ENCODE results near the gene CDH8.

CDH8 gene

DNA sequence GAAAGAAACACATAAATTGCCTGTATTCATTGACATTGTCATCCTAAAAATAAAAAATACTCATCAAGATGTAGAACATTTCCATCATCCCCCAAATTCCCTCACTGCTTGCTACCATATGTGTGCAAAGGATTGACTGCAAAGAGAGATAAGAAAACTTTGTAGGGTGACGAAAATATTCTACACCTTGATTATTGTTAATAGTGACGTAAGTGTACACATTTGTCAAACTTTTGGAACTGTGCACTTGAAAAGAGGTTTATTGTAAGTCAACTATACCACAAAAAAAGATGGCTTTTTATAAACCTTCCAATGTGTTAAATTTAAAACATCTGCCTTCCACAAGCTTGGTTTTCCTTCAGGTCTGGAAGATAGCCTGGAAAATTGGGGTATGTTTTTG is 359.5 kb downstream of the CDH8 start:
- H4K8ac ChIP-seq (ENCODE audit: low read length): no peak overlapping the region
- H3K4me1 ChIP-seq (ENCODE audit: control insufficient read depth, insufficient read depth, low read depth, low read length): no peaks in the 10 kb centered on the region
- no peak overlapping the region for H3K4me2 ChIP-seq (ENCODE audit: low read length, poor library complexity, severe bottlenecking)
- peaks cover 4% of the 10 kb centered on the region for H3K9me3 ChIP-seq (ENCODE audit: control insufficient read depth, low read length)
- no peak overlapping the region for H2BK5ac ChIP-seq (ENCODE audit: low read depth, low read length, poor library complexity, severe bottlenecking)
- no peak overlapping the region for H3K18ac ChIP-seq (ENCODE audit: low read depth in 1 of 2, low read length in 2 of 2)
- H2BK120ac ChIP-seq (ENCODE audit: low read depth, low read length): no peak overlapping the region
- no peak overlapping the region for H3K27ac ChIP-seq (ENCODE audit: low read length, poor library complexity, severe bottlenecking)
- no peak overlapping the region for H3K4me3 ChIP-seq (ENCODE audit: insufficient read depth in 1 of 2, low read depth in 1 of 2, low read length in 2 of 2)
- no peak overlapping the region for H3K9ac ChIP-seq (ENCODE audit: low read length)
- no peak overlapping the region for H2AK5ac ChIP-seq (ENCODE audit: low read length, severe bottlenecking)
- no peak overlapping the region for H2BK12ac ChIP-seq (ENCODE audit: low read length in 2 of 2)
- no CpG with 5 or more reads among the region's 2 CpGs for WGBS
- H3K14ac ChIP-seq (ENCODE audit: low read length in 2 of 2): no peak overlapping the region
- no peak for DNase-seq
- H3K27me3 ChIP-seq (ENCODE audit: control insufficient read depth in 1 of 2, insufficient read depth in 1 of 2, low read length in 2 of 2): no peaks in the 10 kb centered on the region
- H2BK15ac ChIP-seq (ENCODE audit: low read depth, poor library complexity, severe bottlenecking): no peak overlapping the region
- H4K91ac ChIP-seq (ENCODE audit: low read length): no peak overlapping the region
- no peak overlapping the region for H2AFZ ChIP-seq (ENCODE audit: low read depth, low read length)
- H3K36me3 ChIP-seq (ENCODE audit: control insufficient read depth in 1 of 2, insufficient read depth in 2 of 2, low read depth in 1 of 2, low read length in 2 of 2): no peaks in the 10 kb centered on the region
- H3K4ac ChIP-seq (ENCODE audit: low read depth in 1 of 2, low read length in 2 of 2): no peak overlapping the region
- no peaks in the 10 kb centered on the region for H3K79me1 ChIP-seq (replicated peaks; ENCODE audit: low read length, poor library complexity, severe bottlenecking)
- H3K23ac ChIP-seq (ENCODE audit: low read length in 2 of 2): no peak overlapping the region

DNA sequence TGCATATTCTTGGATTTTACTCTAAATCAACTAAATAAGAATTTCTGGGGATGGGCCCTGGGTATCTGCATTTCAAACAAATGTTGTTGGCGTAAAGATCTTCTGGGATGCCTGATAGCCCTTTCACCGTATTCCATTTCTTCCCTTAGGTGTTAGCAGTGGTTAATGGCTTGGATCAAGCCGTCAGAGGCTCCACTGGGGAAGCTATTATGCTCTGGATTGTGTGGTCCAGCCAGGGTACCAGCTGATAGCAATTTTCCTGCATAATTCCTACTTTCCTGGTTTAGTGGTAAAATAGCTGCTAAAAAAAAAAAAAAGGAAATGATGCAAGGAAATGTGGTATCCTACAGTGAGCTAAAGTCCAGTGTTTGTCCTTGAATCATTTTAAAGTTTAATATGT is 365.1 kb downstream of the CDH8 start:
- no peak overlapping the region for H2AFZ ChIP-seq (ENCODE audit: low read depth, low read length)
- no peaks in the 10 kb centered on the region for H3K4me1 ChIP-seq (ENCODE audit: control insufficient read depth, insufficient read depth, low read depth, low read length)
- H2BK15ac ChIP-seq (ENCODE audit: low read depth, poor library complexity, severe bottlenecking): no peak overlapping the region
- H2BK12ac ChIP-seq (ENCODE audit: low read length in 2 of 2): no peak overlapping the region
- no peak overlapping the region for H3K14ac ChIP-seq (ENCODE audit: low read length in 2 of 2)
- 80% methylated on average over 3 of the region's 3 CpGs for WGBS
- no peaks in the 10 kb centered on the region for H3K79me1 ChIP-seq (replicated peaks; ENCODE audit: low read length, poor library complexity, severe bottlenecking)
- H3K23ac ChIP-seq (ENCODE audit: low read length in 2 of 2): no peak overlapping the region
- H3K36me3 ChIP-seq (ENCODE audit: control insufficient read depth in 1 of 2, insufficient read depth in 2 of 2, low read depth in 1 of 2, low read length in 2 of 2): no peaks in the 10 kb centered on the region
- no peak overlapping the region for H2AK5ac ChIP-seq (ENCODE audit: low read length, severe bottlenecking)
- no peak for DNase-seq
- no peak overlapping the region for H3K4ac ChIP-seq (ENCODE audit: low read depth in 1 of 2, low read length in 2 of 2)
- H3K18ac ChIP-seq (ENCODE audit: low read depth in 1 of 2, low read length in 2 of 2): no peak overlapping the region
- no peak overlapping the region for H3K27ac ChIP-seq (ENCODE audit: low read length, poor library complexity, severe bottlenecking)
- no peak overlapping the region for H3K9ac ChIP-seq (ENCODE audit: low read length)
- no peak overlapping the region for H3K4me3 ChIP-seq (ENCODE audit: insufficient read depth in 1 of 2, low read depth in 1 of 2, low read length in 2 of 2)
- H3K4me2 ChIP-seq (ENCODE audit: low read length, poor library complexity, severe bottlenecking): no peak overlapping the region
- H4K8ac ChIP-seq (ENCODE audit: low read length): no peak overlapping the region
- no peaks in the 10 kb centered on the region for H3K27me3 ChIP-seq (ENCODE audit: control insufficient read depth in 1 of 2, insufficient read depth in 1 of 2, low read length in 2 of 2)
- peaks cover 4% of the 10 kb centered on the region for H3K9me3 ChIP-seq (ENCODE audit: control insufficient read depth, low read length)
- H2BK120ac ChIP-seq (ENCODE audit: low read depth, low read length): no peak overlapping the region
- no peak overlapping the region for H4K91ac ChIP-seq (ENCODE audit: low read length)
- no peak overlapping the region for H2BK5ac ChIP-seq (ENCODE audit: low read depth, low read length, poor library complexity, severe bottlenecking)

GRCh38 chr16:61665512-61665911 is 370.7 kb downstream of the CDH8 start:
- Histone ChIP-seq H3K27ac (ENCODE audit: low read length, poor library complexity, severe bottlenecking) (no peak overlapping the region), H2AFZ (ENCODE audit: low read depth, low read length) (no peak overlapping the region), H3K4me3 (ENCODE audit: insufficient read depth in 1 of 2, low read depth in 1 of 2, low read length in 2 of 2) (no peak overlapping the region), H3K14ac (ENCODE audit: low read length in 2 of 2) (no peak overlapping the region), H4K91ac (ENCODE audit: low read length) (no peak overlapping the region), H3K27me3 (ENCODE audit: control insufficient read depth in 1 of 2, insufficient read depth in 1 of 2, low read length in 2 of 2) (no peaks in the 10 kb centered on the region), H3K4ac (ENCODE audit: low read depth in 1 of 2, low read length in 2 of 2) (no peak overlapping the region), H3K36me3 (ENCODE audit: control insufficient read depth in 1 of 2, insufficient read depth in 2 of 2, low read depth in 1 of 2, low read length in 2 of 2) (no peaks in the 10 kb centered on the region), H3K4me1 (ENCODE audit: control insufficient read depth, insufficient read depth, low read depth, low read length) (no peaks in the 10 kb centered on the region), H2BK5ac (ENCODE audit: low read depth, low read length, poor library complexity, severe bottlenecking) (no peak overlapping the region), H3K9me3 (ENCODE audit: control insufficient read depth, low read length) (peaks cover 3% of the 10 kb centered on the region), H2BK12ac (ENCODE audit: low read length in 2 of 2) (no peak overlapping the region), H2BK15ac (ENCODE audit: low read depth, poor library complexity, severe bottlenecking) (no peak overlapping the region), H2BK120ac (ENCODE audit: low read depth, low read length) (no peak overlapping the region), H3K23ac (ENCODE audit: low read length in 2 of 2) (no peak overlapping the region), H3K18ac (ENCODE audit: low read depth in 1 of 2, low read length in 2 of 2) (no peak overlapping the region), H2AK5ac (ENCODE audit: low read length, severe bottlenecking) (no peak overlapping the region), H3K9ac (ENCODE audit: low read length) (no peak overlapping the region), H4K8ac (ENCODE audit: low read length) (no peak overlapping the region), H3K4me2 (ENCODE audit: low read length, poor library complexity, severe bottlenecking) (no peak overlapping the region), H3K79me1 (replicated peaks; ENCODE audit: low read length, poor library complexity, severe bottlenecking) (no peaks in the 10 kb centered on the region)
- DNase-seq: no peak
- WGBS: 78% methylated on average over 1 of the region's 1 CpG

DNA sequence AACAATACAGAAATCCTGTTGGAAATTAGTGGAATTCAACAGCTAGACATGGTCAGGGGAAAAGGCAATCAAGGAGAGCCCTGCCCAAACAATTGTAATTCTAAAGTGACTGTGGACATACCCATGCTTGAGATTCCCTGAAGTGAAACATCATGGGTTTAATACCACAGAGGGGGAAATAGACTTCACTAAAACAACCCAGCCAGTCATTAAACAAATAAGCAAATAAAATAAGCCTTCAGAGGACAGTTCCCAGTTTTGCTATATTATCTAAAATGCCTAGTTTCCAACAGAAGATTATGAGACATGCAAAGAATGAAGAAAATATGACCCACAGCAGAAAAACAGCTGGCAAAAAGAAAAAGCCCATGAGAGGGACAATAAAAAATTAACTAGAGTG is 376.3 kb downstream of the CDH8 start:
- Histone ChIP-seq H3K4ac (ENCODE audit: low read depth in 1 of 2, low read length in 2 of 2) (no peak overlapping the region), H3K4me3 (ENCODE audit: insufficient read depth in 1 of 2, low read depth in 1 of 2, low read length in 2 of 2) (no peak overlapping the region), H3K36me3 (ENCODE audit: control insufficient read depth in 1 of 2, insufficient read depth in 2 of 2, low read depth in 1 of 2, low read length in 2 of 2) (no peaks in the 10 kb centered on the region), H2BK120ac (ENCODE audit: low read depth, low read length) (no peak overlapping the region), H2BK12ac (ENCODE audit: low read length in 2 of 2) (no peak overlapping the region), H3K4me2 (ENCODE audit: low read length, poor library complexity, severe bottlenecking) (no peak overlapping the region), H3K4me1 (ENCODE audit: control insufficient read depth, insufficient read depth, low read depth, low read length) (no peaks in the 10 kb centered on the region), H3K9ac (ENCODE audit: low read length) (no peak overlapping the region), H3K14ac (ENCODE audit: low read length in 2 of 2) (no peak overlapping the region), H2AFZ (ENCODE audit: low read depth, low read length) (no peak overlapping the region), H2BK5ac (ENCODE audit: low read depth, low read length, poor library complexity, severe bottlenecking) (no peak overlapping the region), H2BK15ac (ENCODE audit: low read depth, poor library complexity, severe bottlenecking) (no peak overlapping the region), H3K27ac (ENCODE audit: low read length, poor library complexity, severe bottlenecking) (no peak overlapping the region), H4K91ac (ENCODE audit: low read length) (no peak overlapping the region), H3K23ac (ENCODE audit: low read length in 2 of 2) (no peak overlapping the region), H3K79me1 (replicated peaks; ENCODE audit: low read length, poor library complexity, severe bottlenecking) (no peaks in the 10 kb centered on the region), H3K27me3 (ENCODE audit: control insufficient read depth in 1 of 2, insufficient read depth in 1 of 2, low read length in 2 of 2) (no peaks in the 10 kb centered on the region), H3K9me3 (ENCODE audit: control insufficient read depth, low read length) (peaks cover 6% of the 10 kb centered on the region), H2AK5ac (ENCODE audit: low read length, severe bottlenecking) (no peak overlapping the region), H4K8ac (ENCODE audit: low read length) (no peak overlapping the region), H3K18ac (ENCODE audit: low read depth in 1 of 2, low read length in 2 of 2) (no peak overlapping the region)
- DNase-seq: no peak

All from mesenchymal stem cell (in vitro differentiated cells and primary cell).